Stimulated activated CD8-positive, alpha-beta memory T cell treated with anti-CD3 and anti-CD28 coated beads, Interleukin-7, amount 100 ng/mL, for 4 hours (primary cell): Measurements from ENCODE around the gene MAEA.
A peak's percentile ranks its signal among the peaks of the same experiment; 100 is the strongest.

Source experiments
- DNase-seq, 2 donors: peaks; one replicate each; pipeline ENCODE4 v3.0.0-alpha.2; 2020; ENCODE audit warnings: low read depth in 2 of 2

The MAEA gene

GRCh38 chr4:1289207-1290164, at the start of gene MAEA:
TSS of gene MAEA (plus strand) at chr4:1289891. CDS start at chr4:1289914, 23 bp downstream.
- DNase-seq = peak; percentile 95 to 96

GRCh38 chr4:1239950-1240307, 49.8 kb upstream of the MAEA start:
- no peak for DNase-seq

GRCh38 chr4:1240721-1241465, 48.8 kb upstream of the MAEA start:
- no peak for DNase-seq

- no peak for DNase-seq
Observed at GRCh38 chr4:1241466-1241935, 48.2 kb upstream of the MAEA start.

DNA sequence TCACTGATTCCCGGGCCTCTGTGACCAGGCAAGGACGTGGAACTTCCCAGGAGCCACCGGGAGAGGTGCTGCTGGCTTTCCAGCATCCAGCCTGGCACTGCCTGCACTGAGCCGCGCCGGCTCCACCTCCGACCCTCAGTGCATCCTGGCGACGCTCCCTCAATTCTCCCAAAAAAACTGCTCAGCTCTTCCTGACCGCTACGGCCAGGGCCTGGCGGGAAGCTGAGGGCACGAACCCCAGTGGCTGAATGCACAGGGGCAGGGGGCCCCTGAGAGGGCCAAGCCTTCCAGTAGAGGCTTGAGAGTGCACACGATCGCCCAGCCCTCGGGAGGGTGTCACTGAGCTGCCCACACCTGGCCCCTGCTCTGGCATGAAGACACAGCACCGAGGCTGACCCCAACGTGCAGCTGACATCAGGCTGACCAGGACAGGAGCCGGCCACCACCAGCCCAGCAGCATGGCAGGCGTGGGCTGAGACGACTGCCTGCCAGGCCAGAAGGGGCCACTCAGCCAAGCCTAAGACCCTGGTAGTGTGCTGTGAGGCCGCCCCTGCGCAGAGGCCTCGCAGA, 47.7 kb upstream of the MAEA start:
- no peak for DNase-seq

GRCh38 chr4:1242506-1243450, 46.9 kb upstream of the MAEA start:
- DNase-seq = no peak

DNA sequence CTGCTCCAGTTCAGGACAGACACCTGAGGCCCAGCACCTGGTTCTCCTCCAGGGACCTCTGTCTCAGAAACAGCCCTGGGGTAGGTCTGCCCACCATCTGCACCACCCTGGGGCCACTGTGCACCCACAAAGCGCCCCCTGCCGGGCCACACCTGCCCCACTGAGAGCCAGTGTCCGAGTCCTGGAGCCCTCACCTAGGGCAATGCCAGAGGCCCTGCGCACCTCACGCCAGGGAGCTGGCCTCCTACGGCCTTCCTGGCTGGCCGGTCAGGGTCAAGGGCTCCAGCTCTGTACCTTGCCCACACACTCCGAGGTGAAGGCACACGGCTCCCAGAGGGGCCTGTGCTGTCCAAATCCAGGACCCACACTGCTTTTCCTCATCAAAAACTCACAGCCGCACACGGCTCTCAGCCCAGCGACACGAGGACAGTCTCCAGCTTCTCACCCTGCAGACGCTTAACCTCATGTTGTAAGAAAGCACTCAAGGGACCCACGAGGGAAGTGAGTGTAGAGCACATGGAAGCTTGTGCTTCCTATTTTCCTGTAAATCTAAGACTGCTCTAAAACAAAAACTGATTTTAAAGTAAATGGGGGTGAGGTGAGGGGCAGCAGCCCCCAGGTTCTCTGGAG, 46.1 kb upstream of the MAEA start:
- no peak for DNase-seq

- DNase-seq = no peak
Observed at GRCh38 chr4:1244081-1244977, 45.4 kb upstream of the MAEA start.

- DNase-seq = no peak
Observed at GRCh38 chr4:1244978-1245471, 44.7 kb upstream of the MAEA start.

GRCh38 chr4:1245481-1246051, 44.1 kb upstream of the MAEA start:
- DNase-seq = no peak

DNA sequence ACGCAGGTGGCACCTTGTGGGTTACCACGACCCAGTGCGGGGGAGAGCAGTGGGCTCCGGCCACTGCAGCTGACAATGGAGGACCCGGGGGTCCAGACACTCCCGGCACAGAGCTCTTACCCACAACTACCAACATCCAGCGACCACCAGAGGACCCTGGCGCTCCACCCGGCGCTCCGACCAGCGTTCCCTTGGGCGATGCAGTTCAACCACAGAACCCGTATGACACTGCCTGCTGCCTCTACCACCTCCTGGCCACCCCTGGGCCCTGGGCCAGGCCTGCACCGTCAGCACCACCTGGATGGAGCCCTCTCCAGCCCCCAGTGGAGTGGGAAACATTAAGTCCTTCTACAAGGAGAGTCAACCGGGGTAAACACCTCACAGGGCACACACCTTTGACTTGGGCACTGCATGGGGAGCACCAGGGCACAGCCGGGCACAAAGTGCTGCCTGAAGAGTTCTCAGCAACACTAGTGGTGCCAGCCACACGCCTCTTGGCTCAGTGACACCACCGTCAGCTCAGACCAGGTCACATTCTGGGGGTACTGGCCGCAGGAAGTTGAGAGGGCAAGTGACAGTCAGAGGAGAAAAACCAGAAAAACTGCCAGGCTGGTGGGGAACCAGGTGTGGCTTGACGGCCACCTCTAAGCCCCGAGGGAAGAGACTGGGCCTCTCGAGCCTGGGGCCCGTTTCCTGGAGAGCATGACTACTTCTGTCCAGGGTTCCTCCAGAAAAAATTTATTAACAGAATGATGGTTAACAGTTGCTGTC, 43.4 kb upstream of the MAEA start:
- DNase-seq = no peak

DNA sequence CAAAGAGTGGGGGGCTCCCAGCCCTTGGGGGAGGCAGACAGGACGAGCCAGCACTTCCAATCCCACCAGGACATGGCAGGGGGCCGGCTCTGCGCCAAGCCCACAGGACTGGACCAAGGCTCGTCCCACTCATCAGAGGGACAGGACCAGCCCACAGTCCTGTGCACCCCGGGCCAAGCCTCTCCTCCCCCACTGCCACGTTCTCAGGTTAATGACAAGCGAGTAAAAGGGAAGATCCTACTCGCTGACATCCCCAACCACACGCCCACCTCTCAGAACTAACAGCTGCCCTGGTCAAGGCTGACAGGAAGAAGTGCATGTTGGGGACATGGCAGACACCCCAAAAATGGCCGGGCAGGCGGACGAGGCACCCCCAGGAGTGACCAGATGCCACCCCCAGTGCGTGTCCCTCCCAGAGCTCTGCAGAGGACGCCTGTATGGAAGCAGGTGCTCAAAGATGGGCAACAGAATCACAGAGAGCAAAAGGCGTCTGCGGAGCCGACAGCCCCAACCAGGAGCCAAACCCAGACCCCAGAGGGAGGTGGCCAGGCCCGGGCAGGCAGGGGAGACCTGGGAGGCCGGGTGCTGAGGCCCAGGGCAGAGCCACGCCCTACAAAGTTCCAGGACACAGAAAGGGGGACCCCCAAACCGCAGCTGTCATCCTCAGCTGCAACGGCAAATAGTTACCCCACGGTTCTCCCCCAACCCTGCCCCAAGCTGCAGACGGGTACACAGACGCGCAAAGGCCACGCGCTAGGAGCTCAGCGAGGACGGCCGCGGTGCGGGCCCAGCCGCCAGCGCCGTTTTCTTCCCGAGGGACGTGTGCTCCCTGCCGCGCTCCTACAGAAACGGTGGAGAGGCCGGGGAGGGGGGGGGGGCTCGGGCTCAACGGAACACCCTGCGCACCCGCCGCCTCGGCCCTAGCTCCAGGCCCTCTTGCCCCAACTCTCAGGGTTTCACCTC, 42.5 kb upstream of the MAEA start:
- no peak for DNase-seq

DNA sequence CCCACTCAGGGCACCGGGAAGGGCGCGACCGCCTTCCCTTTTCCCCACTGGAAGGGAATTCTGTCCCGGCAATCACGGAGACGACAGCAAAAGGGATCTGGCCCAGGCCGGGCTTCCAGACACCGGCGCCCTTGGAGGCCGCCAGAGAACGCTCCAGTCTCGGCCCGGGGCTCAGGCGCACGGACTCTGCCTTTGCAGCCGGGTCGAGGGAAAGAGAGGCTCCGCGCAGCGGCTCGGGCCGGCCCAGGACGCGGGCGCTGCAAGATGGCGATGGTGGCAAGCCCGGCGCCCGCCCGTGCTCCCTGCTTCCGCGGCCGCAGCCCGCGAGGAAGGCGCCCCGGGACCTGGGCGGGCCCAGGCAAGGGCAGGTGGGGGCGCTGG, 41.8 kb upstream of the MAEA start:
- no peak for DNase-seq

DNA sequence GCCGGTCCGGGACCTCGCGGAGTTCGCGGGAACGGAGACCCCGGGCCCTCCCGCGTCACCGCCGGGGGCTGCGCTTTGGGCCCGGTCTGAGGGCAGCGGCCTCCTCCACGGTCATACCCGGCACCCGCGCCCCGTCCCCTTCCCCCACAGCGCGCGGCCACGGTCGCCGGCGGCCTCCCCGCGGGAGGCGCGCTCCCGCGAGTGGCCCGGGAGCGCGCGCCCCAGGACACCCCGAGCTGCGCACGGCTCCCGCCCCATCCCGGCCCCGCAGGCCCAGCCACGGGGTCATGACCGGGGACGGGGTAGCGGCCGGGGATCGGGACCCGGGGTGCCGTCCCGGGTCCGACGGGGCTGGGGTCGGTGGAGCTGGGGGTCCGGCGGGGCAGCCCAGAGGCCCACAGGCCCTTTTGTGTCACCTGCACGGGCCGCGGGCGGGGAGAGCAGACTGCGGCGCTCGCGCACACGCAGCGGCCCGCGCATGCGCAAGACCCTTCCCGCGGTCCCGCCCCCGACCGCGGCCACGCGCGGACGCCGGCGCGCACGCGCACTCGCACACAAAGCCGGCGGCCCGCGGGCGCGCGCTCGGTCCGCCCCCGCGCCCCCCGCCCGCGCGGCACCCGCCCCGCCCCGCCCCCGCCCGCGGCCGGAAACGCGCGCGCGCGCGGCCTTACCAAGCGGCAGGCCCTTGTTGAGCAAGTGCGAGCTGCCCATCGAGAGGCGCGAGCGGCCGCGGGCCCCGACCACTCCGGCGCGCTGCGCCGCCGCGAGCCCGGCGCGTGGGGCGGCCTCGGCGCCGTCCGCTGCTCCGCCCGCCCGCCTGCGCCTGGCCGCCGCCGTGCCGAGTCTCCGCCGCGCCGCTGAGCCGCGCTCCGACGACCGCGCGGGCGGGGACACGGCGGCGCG, 41.2 kb upstream of the MAEA start, which contains the start of gene CTBP1:
CTBP1 (minus strand) TSS at position 886 of the 903 bp plus-strand sequence. CDS start 7,799 bp downstream, outside the sequence.
- DNase-seq = peak; percentile 52 to 81

DNA sequence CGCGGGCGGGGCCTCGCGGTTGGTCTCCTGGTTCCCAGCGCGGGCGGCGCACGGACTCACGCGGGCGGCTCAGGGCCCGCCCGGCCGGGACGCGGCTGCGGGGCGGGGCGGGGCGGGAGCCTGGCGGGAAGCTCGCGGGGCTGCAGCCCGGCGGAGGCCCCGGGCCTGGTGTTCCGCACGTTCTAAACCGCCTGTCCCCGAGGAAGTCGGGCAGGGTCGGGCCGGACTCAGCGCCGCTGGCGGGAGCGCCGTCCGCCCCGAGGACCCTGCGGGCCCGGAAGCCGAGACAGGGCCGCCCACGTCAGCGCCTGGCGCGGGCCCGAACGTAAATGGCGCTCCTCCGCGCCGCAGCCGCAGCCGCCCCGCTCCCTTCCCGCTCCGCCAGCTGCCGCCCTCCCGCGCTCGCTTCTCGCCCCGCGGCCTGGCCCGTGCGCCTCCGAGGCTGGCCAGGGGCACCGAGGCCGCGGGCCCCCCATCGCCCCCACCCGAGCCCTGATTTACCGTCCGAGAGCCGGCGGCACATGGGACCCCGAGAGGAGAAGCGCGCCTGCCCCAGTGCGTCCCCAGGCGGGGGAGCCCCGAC, 40.5 kb upstream of the MAEA start:
- peak; percentile 51 to 85 for DNase-seq
